Measurements from ENCODE around the gene SLC38A10.
A peak's percentile ranks its signal among the peaks of the same experiment; 100 is the strongest.

Gene SLC38A10

GRCh38 chr17:81322271-81323082, 27.4 kb upstream of the SLC38A10 start:
- Histone ChIP-seq H3K36me3 (ENCODE audit: control insufficient read depth, insufficient read depth, low read length) (no peaks in the 10 kb centered on the region), H3K9me3 (ENCODE audit: control insufficient read depth, low read length) (no peaks in the 10 kb centered on the region), H3K4me1 (ENCODE audit: control insufficient read depth, insufficient read depth, low read length, poor library complexity, severe bottlenecking) (no peaks in the 10 kb centered on the region), H3K4me3 (ENCODE audit: insufficient read depth, low read depth, low read length, poor library complexity, severe bottlenecking) (no peak overlapping the region), H3K27ac (ENCODE audit: insufficient read depth, low read length, poor library complexity, severe bottlenecking) (no peak overlapping the region), H3K27me3 (replicated peaks; ENCODE audit: control insufficient read depth, insufficient read depth, low read length, poor library complexity, severe bottlenecking) (no peaks in the 10 kb centered on the region)
- DNase-seq = peak; percentile 11 to 26 (median 21)

- H3K4me3 ChIP-seq (ENCODE audit: insufficient read depth, low read depth, low read length, poor library complexity, severe bottlenecking) = no peak overlapping the region
- no peaks in the 10 kb centered on the region for H3K9me3 ChIP-seq (ENCODE audit: control insufficient read depth, low read length)
- DNase-seq = no peak
- no peaks in the 10 kb centered on the region for H3K27me3 ChIP-seq (replicated peaks; ENCODE audit: control insufficient read depth, insufficient read depth, low read length, poor library complexity, severe bottlenecking)
- no peak overlapping the region for H3K27ac ChIP-seq (ENCODE audit: insufficient read depth, low read length, poor library complexity, severe bottlenecking)
- H3K4me1 ChIP-seq (ENCODE audit: control insufficient read depth, insufficient read depth, low read length, poor library complexity, severe bottlenecking) = no peaks in the 10 kb centered on the region
- H3K36me3 ChIP-seq (ENCODE audit: control insufficient read depth, insufficient read depth, low read length) = no peaks in the 10 kb centered on the region
Measured at GRCh38 chr17:81317961-81318605, 23.0 kb upstream of the SLC38A10 start.

- H3K9me3 ChIP-seq (ENCODE audit: control insufficient read depth, low read length) = no peaks in the 10 kb centered on the region
- no peaks in the 10 kb centered on the region for H3K36me3 ChIP-seq (ENCODE audit: control insufficient read depth, insufficient read depth, low read length)
- no peaks in the 10 kb centered on the region for H3K4me1 ChIP-seq (ENCODE audit: control insufficient read depth, insufficient read depth, low read length, poor library complexity, severe bottlenecking)
- H3K27ac ChIP-seq (ENCODE audit: insufficient read depth, low read length, poor library complexity, severe bottlenecking) = no peak overlapping the region
- DNase-seq = no peak
- H3K27me3 ChIP-seq (replicated peaks; ENCODE audit: control insufficient read depth, insufficient read depth, low read length, poor library complexity, severe bottlenecking) = no peaks in the 10 kb centered on the region
- H3K4me3 ChIP-seq (ENCODE audit: insufficient read depth, low read depth, low read length, poor library complexity, severe bottlenecking) = no peak overlapping the region
Measured at GRCh38 chr17:81317530-81317821, 22.4 kb upstream of the SLC38A10 start.

- no peak for DNase-seq
- Histone ChIP-seq H3K36me3 (ENCODE audit: control insufficient read depth, insufficient read depth, low read length) (no peaks in the 10 kb centered on the region), H3K9me3 (ENCODE audit: control insufficient read depth, low read length) (no peaks in the 10 kb centered on the region), H3K4me1 (ENCODE audit: control insufficient read depth, insufficient read depth, low read length, poor library complexity, severe bottlenecking) (no peaks in the 10 kb centered on the region), H3K4me3 (ENCODE audit: insufficient read depth, low read depth, low read length, poor library complexity, severe bottlenecking) (no peak overlapping the region), H3K27ac (ENCODE audit: insufficient read depth, low read length, poor library complexity, severe bottlenecking) (no peak overlapping the region), H3K27me3 (replicated peaks; ENCODE audit: control insufficient read depth, insufficient read depth, low read length, poor library complexity, severe bottlenecking) (no peaks in the 10 kb centered on the region)
Measured at GRCh38 chr17:81315885-81316391, 20.8 kb upstream of the SLC38A10 start.

GRCh38 chr17:81315129-81315884, 20.2 kb upstream of the SLC38A10 start:
- Histone ChIP-seq H3K4me1 (ENCODE audit: control insufficient read depth, insufficient read depth, low read length, poor library complexity, severe bottlenecking) (no peaks in the 10 kb centered on the region), H3K27me3 (replicated peaks; ENCODE audit: control insufficient read depth, insufficient read depth, low read length, poor library complexity, severe bottlenecking) (no peaks in the 10 kb centered on the region), H3K9me3 (ENCODE audit: control insufficient read depth, low read length) (no peaks in the 10 kb centered on the region), H3K27ac (ENCODE audit: insufficient read depth, low read length, poor library complexity, severe bottlenecking) (no peak overlapping the region), H3K36me3 (ENCODE audit: control insufficient read depth, insufficient read depth, low read length) (no peaks in the 10 kb centered on the region), H3K4me3 (ENCODE audit: insufficient read depth, low read depth, low read length, poor library complexity, severe bottlenecking) (no peak overlapping the region)
- no peak for DNase-seq

GRCh38 chr17:81314398-81315081, 19.4 kb upstream of the SLC38A10 start:
- H3K4me1 ChIP-seq (ENCODE audit: control insufficient read depth, insufficient read depth, low read length, poor library complexity, severe bottlenecking) = no peaks in the 10 kb centered on the region
- no peaks in the 10 kb centered on the region for H3K9me3 ChIP-seq (ENCODE audit: control insufficient read depth, low read length)
- H3K4me3 ChIP-seq (ENCODE audit: insufficient read depth, low read depth, low read length, poor library complexity, severe bottlenecking) = no peak overlapping the region
- DNase-seq = no peak
- H3K27me3 ChIP-seq (replicated peaks; ENCODE audit: control insufficient read depth, insufficient read depth, low read length, poor library complexity, severe bottlenecking) = peaks cover 6% of the 10 kb centered on the region
- H3K27ac ChIP-seq (ENCODE audit: insufficient read depth, low read length, poor library complexity, severe bottlenecking) = no peak overlapping the region
- no peaks in the 10 kb centered on the region for H3K36me3 ChIP-seq (ENCODE audit: control insufficient read depth, insufficient read depth, low read length)

GRCh38 chr17:81313776-81314397, 18.8 kb upstream of the SLC38A10 start:
- Histone ChIP-seq H3K36me3 (ENCODE audit: control insufficient read depth, insufficient read depth, low read length) (no peaks in the 10 kb centered on the region), H3K27me3 (replicated peaks; ENCODE audit: control insufficient read depth, insufficient read depth, low read length, poor library complexity, severe bottlenecking) (peaks cover 6% of the 10 kb centered on the region), H3K9me3 (ENCODE audit: control insufficient read depth, low read length) (no peaks in the 10 kb centered on the region), H3K27ac (ENCODE audit: insufficient read depth, low read length, poor library complexity, severe bottlenecking) (no peak overlapping the region), H3K4me3 (ENCODE audit: insufficient read depth, low read depth, low read length, poor library complexity, severe bottlenecking) (no peak overlapping the region), H3K4me1 (ENCODE audit: control insufficient read depth, insufficient read depth, low read length, poor library complexity, severe bottlenecking) (no peaks in the 10 kb centered on the region)
- no peak for DNase-seq

- Histone ChIP-seq H3K27ac (ENCODE audit: insufficient read depth, low read length, poor library complexity, severe bottlenecking) (no peak overlapping the region), H3K36me3 (ENCODE audit: control insufficient read depth, insufficient read depth, low read length) (no peaks in the 10 kb centered on the region), H3K4me1 (ENCODE audit: control insufficient read depth, insufficient read depth, low read length, poor library complexity, severe bottlenecking) (no peaks in the 10 kb centered on the region), H3K9me3 (ENCODE audit: control insufficient read depth, low read length) (no peaks in the 10 kb centered on the region), H3K27me3 (replicated peaks; ENCODE audit: control insufficient read depth, insufficient read depth, low read length, poor library complexity, severe bottlenecking) (peaks cover 6% of the 10 kb centered on the region), H3K4me3 (ENCODE audit: insufficient read depth, low read depth, low read length, poor library complexity, severe bottlenecking) (no peak overlapping the region)
- DNase-seq = no peak
Measured at GRCh38 chr17:81312624-81313325, 17.7 kb upstream of the SLC38A10 start.

GRCh38 chr17:81311946-81312345, 16.8 kb upstream of the SLC38A10 start:
- H3K4me3 ChIP-seq (ENCODE audit: insufficient read depth, low read depth, low read length, poor library complexity, severe bottlenecking) = no peak overlapping the region
- H3K36me3 ChIP-seq (ENCODE audit: control insufficient read depth, insufficient read depth, low read length) = no peaks in the 10 kb centered on the region
- H3K27me3 ChIP-seq (replicated peaks; ENCODE audit: control insufficient read depth, insufficient read depth, low read length, poor library complexity, severe bottlenecking) = peaks cover 6% of the 10 kb centered on the region
- DNase-seq = no peak
- no peaks in the 10 kb centered on the region for H3K4me1 ChIP-seq (ENCODE audit: control insufficient read depth, insufficient read depth, low read length, poor library complexity, severe bottlenecking)
- H3K27ac ChIP-seq (ENCODE audit: insufficient read depth, low read length, poor library complexity, severe bottlenecking) = no peak overlapping the region
- no peaks in the 10 kb centered on the region for H3K9me3 ChIP-seq (ENCODE audit: control insufficient read depth, low read length)

Data from effector memory CD4-positive, alpha-beta T cell (primary cell).